ENCODE measurements around the gene CFAP58.

DNA sequence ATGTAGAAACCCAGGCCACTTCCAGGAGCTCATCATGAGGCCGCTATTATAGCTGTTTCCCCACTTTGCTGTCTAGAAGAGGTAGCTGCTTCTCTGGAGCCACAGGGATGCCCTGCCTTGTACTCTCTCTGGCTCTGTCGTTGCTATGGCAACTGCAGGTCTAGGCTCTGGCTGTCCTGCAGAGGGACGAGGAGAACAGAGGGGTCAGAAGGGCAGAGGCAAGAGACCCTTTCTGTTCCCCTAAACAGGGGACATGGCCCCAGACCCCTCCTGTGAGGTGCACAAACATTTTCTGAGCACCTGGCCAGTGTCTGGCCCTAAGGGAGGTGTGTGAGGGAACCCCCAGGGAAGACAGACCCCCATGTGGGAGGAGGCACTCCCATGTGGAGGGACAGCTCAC is 46.7 kb upstream of the CFAP58 start:
- TF ChIP-seq, protein P1, sequence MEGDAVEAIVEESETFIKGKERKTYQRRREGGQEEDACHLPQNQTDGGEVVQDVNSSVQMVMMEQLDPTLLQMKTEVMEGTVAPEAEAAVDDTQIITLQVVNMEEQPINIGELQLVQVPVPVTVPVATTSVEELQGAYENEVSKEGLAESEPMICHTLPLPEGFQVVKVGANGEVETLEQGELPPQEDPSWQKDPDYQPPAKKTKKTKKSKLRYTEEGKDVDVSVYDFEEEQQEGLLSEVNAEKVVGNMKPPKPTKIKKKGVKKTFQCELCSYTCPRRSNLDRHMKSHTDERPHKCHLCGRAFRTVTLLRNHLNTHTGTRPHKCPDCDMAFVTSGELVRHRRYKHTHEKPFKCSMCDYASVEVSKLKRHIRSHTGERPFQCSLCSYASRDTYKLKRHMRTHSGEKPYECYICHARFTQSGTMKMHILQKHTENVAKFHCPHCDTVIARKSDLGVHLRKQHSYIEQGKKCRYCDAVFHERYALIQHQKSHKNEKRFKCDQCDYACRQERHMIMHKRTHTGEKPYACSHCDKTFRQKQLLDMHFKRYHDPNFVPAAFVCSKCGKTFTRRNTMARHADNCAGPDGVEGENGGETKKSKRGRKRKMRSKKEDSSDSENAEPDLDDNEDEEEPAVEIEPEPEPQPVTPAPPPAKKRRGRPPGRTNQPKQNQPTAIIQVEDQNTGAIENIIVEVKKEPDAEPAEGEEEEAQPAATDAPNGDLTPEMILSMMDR (IDR thresholded peaks at IDR 0.05; ENCODE audit: extremely low read depth in 1 of 2, insufficient read depth in 1 of 2, low read depth in 1 of 2, low read length in 2 of 2) = no peak
- no peak for TF ChIP-seq POLR2AphosphoS5 (IDR thresholded peaks at IDR 0.05; ENCODE audit: insufficient read depth, low read depth, low read length)
- TF ChIP-seq GATA2 (IDR thresholded peaks at IDR 0.05; ENCODE audit: insufficient read depth, insufficient read length, low read depth, low read length) = no peak
- no peak for TF ChIP-seq POLR2A (IDR thresholded peaks at IDR 0.05; ENCODE audit: low read depth, low read length)
- TF ChIP-seq, protein P2, sequence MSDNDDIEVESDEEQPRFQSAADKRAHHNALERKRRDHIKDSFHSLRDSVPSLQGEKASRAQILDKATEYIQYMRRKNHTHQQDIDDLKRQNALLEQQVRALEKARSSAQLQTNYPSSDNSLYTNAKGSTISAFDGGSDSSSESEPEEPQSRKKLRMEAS (IDR thresholded peaks at IDR 0.05; ENCODE audit: insufficient read depth, insufficient read length) = no peak
- TF ChIP-seq MYC (IDR thresholded peaks at IDR 0.05; ENCODE audit: low read depth, low read length) = no peak
- no peak for TF ChIP-seq EZH2 (IDR thresholded peaks at IDR 0.05; ENCODE audit: borderline replicate concordance, low read depth, low read length, severe bottlenecking)
